ENCODE measurements around the gene ANO7.

The ANO7 gene

GRCh38 chr2:241230435-241230834, 42.0 kb downstream of the ANO7 start:
- DNase-seq: no peak

GRCh38 chr2:241232736-241233575, 44.5 kb downstream of the ANO7 start:
- no peak for DNase-seq

- DNase-seq: no peak
Measured at GRCh38 chr2:241234066-241234790, 45.8 kb downstream of the ANO7 start.

GRCh38 chr2:241234962-241235740, 46.7 kb downstream of the ANO7 start:
- no peak for DNase-seq

- no peak for DNase-seq
Measured at GRCh38 chr2:241235859-241236593, 47.5 kb downstream of the ANO7 start.

GRCh38 chr2:241237047-241237446, 48.6 kb downstream of the ANO7 start:
- DNase-seq: no peak

GRCh38 chr2:241237949-241238371, 49.5 kb downstream of the ANO7 start:
- no peak for DNase-seq

GRCh38 chr2:241238693-241239198, 50.3 kb downstream of the ANO7 start:
- no peak for DNase-seq

GRCh38 chr2:241239552-241240202, 51.2 kb downstream of the ANO7 start:
- DNase-seq: no peak

- DNase-seq: no peak
Measured at GRCh38 chr2:241240320-241241004, 52.0 kb downstream of the ANO7 start.

GRCh38 chr2:241241669-241242068, 53.2 kb downstream of the ANO7 start:
- no peak for DNase-seq

- no peak for DNase-seq
Measured at GRCh38 chr2:241242306-241242705, 53.8 kb downstream of the ANO7 start.

- no peak for DNase-seq
Measured at GRCh38 chr2:241244368-241244767, 55.9 kb downstream of the ANO7 start.

- DNase-seq: no peak
Measured at GRCh38 chr2:241248289-241248688, 59.8 kb downstream of the ANO7 start.

- DNase-seq: no peak
Measured at GRCh38 chr2:241248897-241249296, 60.4 kb downstream of the ANO7 start.

GRCh38 chr2:241249654-241250053, 61.2 kb downstream of the ANO7 start:
- no peak for DNase-seq

- no peak for DNase-seq
Measured at GRCh38 chr2:241252778-241253475, 64.5 kb downstream of the ANO7 start.

GRCh38 chr2:241254904-241255351, 66.5 kb downstream of the ANO7 start:
- no peak for DNase-seq

- DNase-seq: no peak
Measured at GRCh38 chr2:241255542-241256167, 67.2 kb downstream of the ANO7 start.

GRCh38 chr2:241256168-241256545, 67.7 kb downstream of the ANO7 start:
- DNase-seq: no peak
